H9 (cell line): ENCODE data around the gene SLC13A5. TPM values are rescaled to one million over a fixed set of nuclear protein-coding genes. Genes with fewer than 3 reads are reported as not detected.

ENCODE experiments used
- DNase-seq: peaks from one replicate; pipeline ENCODE4 v3.0.0-alpha.2; 2017
- H2AFZ ChIP-seq: one replicate; pipeline ENCODE4 v1.6.1; 2013; ENCODE audit warnings: mild to moderate bottlenecking, low read length, control low read depth, moderate library complexity
- H2AK5ac ChIP-seq: 2 replicates; pipeline ENCODE4 v1.6.1; 2013; ENCODE audit warnings: low read length, control low read depth, mixed read lengths; ENCODE audit not compliant: insufficient read length
- H2BK120ac ChIP-seq: one replicate; pipeline ENCODE4 v1.6.1; 2013; ENCODE audit warnings: low read depth, mild to moderate bottlenecking, low read length, control low read depth, inconsistent platforms; ENCODE audit not compliant: poor library complexity, severe bottlenecking
- H2BK12ac ChIP-seq: 2 replicates; pipeline ENCODE4 v1.6.1; 2013; ENCODE audit warnings: low read length, control low read depth, mixed read lengths, low read depth; ENCODE audit not compliant: insufficient read length
- H2BK15ac ChIP-seq: 2 replicates; pipeline ENCODE4 v1.6.1; 2013; ENCODE audit warnings: low read depth, low read length, control low read depth
- H2BK20ac ChIP-seq: one replicate; pipeline ENCODE4 v1.6.1; 2013; ENCODE audit warnings: low read depth, mild to moderate bottlenecking, low read length, control low read depth, inconsistent platforms; ENCODE audit not compliant: poor library complexity, severe bottlenecking
- H2BK5ac ChIP-seq: 2 replicates; pipeline ENCODE4 v1.6.1; 2013; ENCODE audit warnings: low read length, control low read depth, mixed read lengths; ENCODE audit not compliant: insufficient read length
- H3K14ac ChIP-seq: 2 replicates; pipeline ENCODE4 v1.6.1; 2013; ENCODE audit warnings: low read length, control low read depth; ENCODE audit not compliant: insufficient read depth
- H3K18ac ChIP-seq: 2 replicates; pipeline ENCODE4 v1.6.1; 2013; ENCODE audit warnings: low read depth, mild to moderate bottlenecking, mixed read lengths, low read length, control low read depth; ENCODE audit not compliant: insufficient read length
- H3K23ac ChIP-seq: 2 replicates; pipeline ENCODE4 v1.6.1; 2013; ENCODE audit warnings: low read length, control low read depth, mixed read lengths, low read depth; ENCODE audit not compliant: insufficient read length
- H3K23me2 ChIP-seq: 2 replicates; pipeline ENCODE4 v1.6.1; 2013; ENCODE audit warnings: low read depth, mild to moderate bottlenecking, mixed read lengths, low read length, control low read depth; ENCODE audit not compliant: insufficient read length, poor library complexity, severe bottlenecking
- H3K27ac ChIP-seq: 2 replicates; pipeline ENCODE4 v1.5.1; 2013; ENCODE audit warnings: low read length, control low read depth, mixed read lengths, low read depth; ENCODE audit not compliant: insufficient read length
- H3K27me3 ChIP-seq: 2 replicates; pipeline ENCODE4 v1.6.1; 2013; ENCODE audit warnings: low read length, control low read depth, inconsistent platforms; ENCODE audit not compliant: insufficient read depth
- H3K4ac ChIP-seq: 2 replicates; pipeline ENCODE4 v1.6.1; 2013; ENCODE audit warnings: low read depth, mild to moderate bottlenecking, control low read depth, inconsistent platforms, low read length, moderate library complexity
- H3K4me1 ChIP-seq: 2 replicates; pipeline ENCODE4 v1.6.1; 2013; ENCODE audit warnings: low read length, control low read depth, inconsistent platforms; ENCODE audit not compliant: insufficient read depth
- H3K4me2 ChIP-seq: 2 replicates; pipeline ENCODE4 v1.6.1; 2013; ENCODE audit warnings: low read length, control low read depth, mixed read lengths; ENCODE audit not compliant: insufficient read length, insufficient read depth
- H3K56ac ChIP-seq: 2 replicates; pipeline ENCODE4 v1.6.1; 2013; ENCODE audit warnings: low read depth, mild to moderate bottlenecking, mixed read lengths, low read length, control low read depth; ENCODE audit not compliant: insufficient read length
- H3K79me1 ChIP-seq: 2 replicates; pipeline ENCODE4 v1.6.1; 2013; ENCODE audit warnings: low read depth, mild to moderate bottlenecking, moderate library complexity, low read length, control low read depth, inconsistent platforms; ENCODE audit not compliant: insufficient read depth, poor library complexity, severe bottlenecking
- H3K79me2 ChIP-seq: 2 replicates; pipeline ENCODE4 v1.6.1; 2013; ENCODE audit warnings: low read length, control low read depth, inconsistent platforms; ENCODE audit not compliant: insufficient read depth
- H3K9ac ChIP-seq: 2 replicates; pipeline ENCODE4 v1.6.1; 2013; ENCODE audit warnings: low read length, control low read depth, mixed read lengths; ENCODE audit not compliant: insufficient read length; ENCODE audit errors: extremely low read depth
- H3K9me3 ChIP-seq: one replicate; pipeline ENCODE4 v1.6.1; 2013; ENCODE audit warnings: low read depth, low read length, inconsistent platforms; ENCODE audit not compliant: control insufficient read depth
- H3T11ph ChIP-seq: one replicate; pipeline ENCODE4 v1.6.1; 2013; ENCODE audit warnings: mild to moderate bottlenecking, low read length, control low read depth, inconsistent platforms
- H4K20me1 ChIP-seq: one replicate; pipeline ENCODE4 v1.6.1; 2013; ENCODE audit not compliant: control insufficient read depth, insufficient read length, insufficient read depth
- H4K5ac ChIP-seq: 2 replicates; pipeline ENCODE4 v1.6.1; 2013; ENCODE audit warnings: low read depth, mild to moderate bottlenecking, mixed read lengths, low read length, control low read depth; ENCODE audit not compliant: insufficient read length
- H4K8ac ChIP-seq: replicated peaks from 2 replicates; pipeline ENCODE4 v1.6.1; 2013; ENCODE audit warnings: low read length, control low read depth, mixed read lengths, low read depth; ENCODE audit not compliant: insufficient read length
- H4K91ac ChIP-seq: 2 replicates; pipeline ENCODE4 v1.6.1; 2013; ENCODE audit warnings: low read depth, mild to moderate bottlenecking, moderate library complexity, mixed read lengths, low read length, control low read depth; ENCODE audit not compliant: insufficient read length
- H3K27ac Mint-ChIP-seq, 3 experiments: 2 replicates in 2 of 3; 3 replicates in 1 of 3; pipeline ENCODE4 v1.8.0; 2020 to 2021; ENCODE audit warnings: mixed read lengths in 3 of 3, mild to moderate bottlenecking in 1 of 3, moderate library complexity in 1 of 3
- H3K27me3 Mint-ChIP-seq: 2 replicates; pipeline ENCODE4 v1.8.0; 2021; ENCODE audit warnings: low read depth, mild to moderate bottlenecking, moderate library complexity, mixed read lengths
- H3K36me3 Mint-ChIP-seq, 3 experiments: 2 replicates in 2 of 3; 3 replicates in 1 of 3; pipeline ENCODE4 v1.8.0; 2020 to 2021; ENCODE audit warnings: low read depth in 3 of 3, mixed read lengths in 3 of 3; ENCODE audit not compliant: insufficient read depth in 1 of 3
- H3K4me1 Mint-ChIP-seq, 2 experiments: 2 replicates each; pipeline ENCODE4 v1.8.0; 2020; ENCODE audit warnings: mixed read lengths in 2 of 2
- H3K4me3 Mint-ChIP-seq, 2 experiments: 2 replicates in 1 of 2; 3 replicates in 1 of 2; pipeline ENCODE4 v1.8.0; 2020 to 2021; ENCODE audit warnings: mild to moderate bottlenecking in 2 of 2, mixed read lengths in 2 of 2, moderate library complexity in 1 of 2
- H3K9me3 Mint-ChIP-seq, 2 experiments: 2 replicates in 1 of 2; 3 replicates in 1 of 2; pipeline ENCODE4 v1.8.0; 2020; ENCODE audit warnings: mild to moderate bottlenecking in 2 of 2, mixed read lengths in 2 of 2, moderate library complexity in 1 of 2
- CTCF ChIP-seq: fragments of 200-600 bp; sonication (generic); conservative IDR thresholded peaks from 3 replicates; pipeline ENCODE4 v1.8.0; 2021; ENCODE audit warnings: antibody characterized with exemption, mild to moderate bottlenecking
- WGBS: extraction: QIAGEN DNeasy Blood & Tissue Kit; methylation state at CpG from one replicate; pipeline ENCODE4 v1.1.7; 2013; ENCODE audit warnings: missing lambda C conversion rate, low lambda C conversion rate, mixed read lengths; ENCODE audit not compliant: insufficient read length; ENCODE audit errors: extremely low coverage; 5-methylcytosine and 5-hydroxymethylcytosine counted together
- total RNA-seq: library from RNA; stranded (reverse); gene quantifications from 2 replicates; pipeline ENCODE4 v1.2.1, GENCODE V29; 2021

The SLC13A5 gene
- total RNA-seq, 1 experiment from 2014 or later, result 1.6 TPM

- Histone ChIP-seq H4K5ac (no peak overlapping the region), H3K23me2 (no peaks in the 10 kb centered on the region), H2BK20ac (no peak overlapping the region), H3K9ac (no peak overlapping the region), H4K91ac (no peak overlapping the region), H3K27me3 (no peaks in the 10 kb centered on the region), H2AK5ac (no peak overlapping the region), H2BK5ac (no peak overlapping the region), H2BK12ac (no peak overlapping the region), H3K79me2 (no peaks in the 10 kb centered on the region), H4K8ac (no peak overlapping the region), H3K4me1 (no peaks in the 10 kb centered on the region), H3K4ac (no peak overlapping the region), H3K14ac (no peak overlapping the region), H3T11ph (no peak overlapping the region), H3K9me3 (no peaks in the 10 kb centered on the region), H2AFZ (no peak overlapping the region), H3K27ac (no peak overlapping the region), H3K23ac (no peak overlapping the region), H3K18ac (peak overlapping the region; percentile 16), H2BK120ac (no peak overlapping the region), H3K56ac (no peak overlapping the region), H4K20me1 (no peaks in the 10 kb centered on the region), H3K79me1 (no peaks in the 10 kb centered on the region), H3K4me2 (no peak overlapping the region), H2BK15ac (no peak overlapping the region)
- Mint-ChIP-seq H3K4me1 (no peaks in the 10 kb centered on the region), H3K27me3 (peaks cover 9% of the 10 kb centered on the region), H3K9me3 (no peaks in the 10 kb centered on the region; a peak in 1 of 5 replicates), H3K36me3 (no peaks in the 10 kb centered on the region), H3K27ac (no peak overlapping the region; a peak in 1 of 7 replicates), H3K4me3 (no peak overlapping the region)
- whole genome bisulfite sequencing, result no CpG with 5 or more reads among the region's 7 CpGs
- no peak for DNase-seq
- TF ChIP-seq CTCF, result no peak
Observed at GRCh38 chr17:6684460-6684783, 28.7 kb downstream of the SLC13A5 start.
